GM12801 (cell line): ENCODE measurements around the gene ARPIN.

Experiments
- TF ChIP-seq, protein P1 (sequence below): IDR thresholded peaks from one replicate; pipeline ENCODE4 v1.5.1; 2011; ENCODE audit warnings: control low read depth; ENCODE audit not compliant: insufficient read length; ENCODE audit errors: extremely low read depth

The ARPIN gene

GRCh38 chr15:89898146-89898545 is 14.6 kb downstream of the ARPIN start:
- TF ChIP-seq, protein P1, sequence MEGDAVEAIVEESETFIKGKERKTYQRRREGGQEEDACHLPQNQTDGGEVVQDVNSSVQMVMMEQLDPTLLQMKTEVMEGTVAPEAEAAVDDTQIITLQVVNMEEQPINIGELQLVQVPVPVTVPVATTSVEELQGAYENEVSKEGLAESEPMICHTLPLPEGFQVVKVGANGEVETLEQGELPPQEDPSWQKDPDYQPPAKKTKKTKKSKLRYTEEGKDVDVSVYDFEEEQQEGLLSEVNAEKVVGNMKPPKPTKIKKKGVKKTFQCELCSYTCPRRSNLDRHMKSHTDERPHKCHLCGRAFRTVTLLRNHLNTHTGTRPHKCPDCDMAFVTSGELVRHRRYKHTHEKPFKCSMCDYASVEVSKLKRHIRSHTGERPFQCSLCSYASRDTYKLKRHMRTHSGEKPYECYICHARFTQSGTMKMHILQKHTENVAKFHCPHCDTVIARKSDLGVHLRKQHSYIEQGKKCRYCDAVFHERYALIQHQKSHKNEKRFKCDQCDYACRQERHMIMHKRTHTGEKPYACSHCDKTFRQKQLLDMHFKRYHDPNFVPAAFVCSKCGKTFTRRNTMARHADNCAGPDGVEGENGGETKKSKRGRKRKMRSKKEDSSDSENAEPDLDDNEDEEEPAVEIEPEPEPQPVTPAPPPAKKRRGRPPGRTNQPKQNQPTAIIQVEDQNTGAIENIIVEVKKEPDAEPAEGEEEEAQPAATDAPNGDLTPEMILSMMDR = no peak

DNA sequence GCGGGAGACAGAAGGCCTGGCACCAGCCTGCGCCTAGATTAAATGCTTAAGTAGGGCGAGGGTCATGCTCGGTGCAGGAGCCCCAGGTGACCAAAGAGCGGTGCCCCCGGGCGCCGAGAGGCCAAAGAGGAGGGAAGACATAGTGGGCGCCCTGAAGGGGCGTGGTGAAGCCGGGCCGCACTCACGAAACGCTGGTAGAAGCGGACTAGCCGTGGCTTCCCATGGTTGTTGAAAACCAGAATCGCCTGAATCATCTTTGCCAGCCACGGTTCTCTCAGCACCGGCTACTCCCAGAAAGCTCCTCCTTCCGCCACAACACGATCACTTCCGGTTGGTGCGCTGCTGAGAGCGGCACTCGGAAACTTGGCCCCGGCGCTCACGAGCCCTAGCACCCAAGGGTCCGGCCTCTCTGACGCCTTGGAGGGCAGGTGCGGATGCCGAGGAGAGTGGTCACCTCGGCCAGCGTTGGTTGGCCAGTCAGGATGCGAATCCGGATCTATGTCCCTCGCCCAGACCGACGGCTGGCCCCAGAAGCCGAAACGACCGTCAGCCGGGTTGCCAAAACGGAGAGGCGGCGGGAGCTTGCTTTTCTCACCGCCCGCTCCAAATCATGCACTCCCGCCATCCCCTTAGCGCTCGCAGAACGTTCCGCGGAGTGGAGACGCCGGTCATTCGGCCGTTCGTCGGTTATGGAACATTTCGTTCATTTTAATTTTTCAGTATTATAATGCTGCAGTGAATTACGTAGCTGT is 18.9 kb downstream of the ARPIN start, which contains the start of gene AP3S2:
Gene AP3S2, minus strand, starts transcription at position 299 of the 752 bp plus-strand sequence. Its CDS starts 45 bp downstream, at position 254.
- TF ChIP-seq, protein P1 = no peak

GRCh38 chr15:89893027-89893426 is 19.7 kb downstream of the ARPIN start:
- TF ChIP-seq, protein P1 = no peak

DNA sequence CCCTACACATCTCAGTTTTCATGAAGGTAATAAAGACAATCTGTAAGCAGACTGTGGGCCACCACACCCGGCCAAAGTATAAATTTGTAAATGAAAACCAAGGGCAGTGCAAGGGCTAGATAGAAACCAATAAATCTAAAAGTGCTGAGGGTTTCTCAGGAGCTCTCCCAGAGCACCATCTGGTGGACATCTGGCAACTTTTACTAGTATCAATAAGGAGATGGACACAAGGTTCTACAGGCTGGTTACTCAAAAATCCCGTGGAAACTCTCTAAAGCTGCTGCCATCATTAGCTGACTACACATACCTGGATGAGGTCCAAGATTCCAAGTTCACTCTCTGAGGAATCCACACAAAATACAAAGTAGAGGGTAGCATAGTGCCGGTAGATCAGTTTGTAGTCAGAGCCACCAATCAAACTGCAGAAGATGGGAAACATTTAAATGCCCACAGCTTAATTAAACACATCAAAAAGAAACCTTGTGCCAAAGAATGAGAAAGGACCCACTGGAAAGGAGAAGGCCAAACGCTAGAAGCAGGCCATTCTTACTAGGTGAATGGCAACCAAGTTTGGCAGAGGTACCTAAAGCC is 24.4 kb downstream of the ARPIN start:
- TF ChIP-seq, protein P1 = no peak

DNA sequence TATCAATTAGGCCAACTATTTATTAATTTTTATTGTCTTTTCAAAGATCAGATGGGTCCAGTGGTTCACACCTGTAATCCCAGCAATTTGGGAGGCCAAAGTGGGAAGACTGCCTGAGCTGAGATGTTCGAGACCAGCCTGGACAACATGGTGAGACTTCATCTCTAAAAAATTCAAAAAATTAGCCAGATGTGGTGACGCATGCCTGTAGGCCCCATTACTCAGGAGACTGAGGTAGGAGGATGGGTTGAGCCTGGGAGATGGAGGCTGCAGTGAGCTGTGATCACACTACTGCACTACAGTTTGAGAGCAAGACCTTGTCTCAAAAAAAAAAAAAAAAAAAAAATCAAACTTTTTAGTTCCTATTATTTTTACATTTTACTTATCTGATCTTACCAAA is 27.1 kb downstream of the ARPIN start:
- TF ChIP-seq, protein P1 = no peak

DNA sequence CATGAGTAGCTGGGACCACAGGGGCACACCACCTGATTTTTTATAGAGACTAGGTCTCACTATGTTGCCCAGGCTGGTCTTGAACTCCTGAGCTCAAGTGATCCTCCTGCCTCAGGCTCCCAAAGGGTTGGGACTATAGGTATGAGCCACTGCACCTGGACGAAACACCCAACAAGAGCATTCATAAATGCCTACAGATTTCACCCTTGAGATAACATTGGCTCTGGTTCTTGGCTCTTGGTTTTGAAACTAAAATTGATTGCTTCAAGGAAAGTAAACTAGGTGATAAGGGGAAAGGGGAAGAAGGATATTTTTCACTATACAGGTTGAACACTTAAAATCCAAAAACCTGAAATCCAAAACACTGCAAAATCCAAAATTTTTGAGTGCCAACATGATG is 29.2 kb downstream of the ARPIN start:
- TF ChIP-seq, protein P1 = no peak

- TF ChIP-seq, protein P1 = no peak
Measured at GRCh38 chr15:89880727-89881126, 32.0 kb downstream of the ARPIN start.
